ENCODE data around the gene RMRP.

The RMRP gene

DNA sequence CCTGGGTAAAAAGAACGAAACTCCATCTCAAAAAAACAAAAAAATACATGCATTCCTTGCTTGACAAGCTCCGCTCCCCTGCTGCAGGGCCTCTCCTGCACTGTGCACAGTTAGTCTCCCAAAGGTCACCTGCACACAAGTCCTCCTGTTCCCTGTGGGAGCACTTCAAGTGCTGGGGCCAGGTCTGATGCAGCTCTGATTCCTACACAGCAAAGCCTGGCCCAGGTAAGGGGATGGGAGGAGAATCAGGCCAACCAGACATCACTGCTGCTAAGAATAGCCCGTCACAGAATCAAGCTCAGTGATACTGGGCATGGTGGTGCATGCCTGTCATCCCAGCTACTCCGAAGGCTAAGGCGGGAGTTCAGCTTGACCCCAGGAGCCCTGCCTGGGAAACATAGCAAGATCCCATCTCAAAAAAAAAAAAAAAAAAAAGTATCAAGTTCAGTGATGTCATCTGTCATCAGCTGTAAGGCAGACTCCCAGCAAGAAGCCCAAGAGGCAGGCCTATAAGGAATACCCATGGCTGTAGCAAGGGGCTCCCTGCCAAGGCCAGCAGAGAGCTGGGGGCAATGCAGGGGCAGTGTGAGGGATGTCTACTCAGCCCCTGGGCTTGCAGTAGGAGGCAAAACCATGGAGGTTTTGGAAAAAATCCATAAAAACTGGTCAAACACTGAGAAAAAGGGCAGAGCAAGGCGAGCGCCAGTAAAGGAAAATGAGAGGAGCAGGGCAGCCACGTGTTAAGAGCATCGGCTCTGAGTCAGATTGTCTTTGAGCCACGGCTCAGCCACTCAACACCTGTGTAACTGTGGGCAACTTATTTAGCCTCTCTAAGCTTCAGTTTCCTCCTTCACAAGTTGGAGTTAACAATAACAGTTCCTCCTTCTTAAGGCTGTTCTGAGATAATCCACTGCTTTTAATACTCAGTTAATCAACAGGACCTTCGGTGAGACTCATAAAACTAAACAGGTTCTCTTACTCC lies 28.7 kb upstream of the RMRP start:
- DNase-seq, result no peak

GRCh38 chr9:35685506-35685905 lies 27.7 kb upstream of the RMRP start:
- DNase-seq, result no peak

DNA sequence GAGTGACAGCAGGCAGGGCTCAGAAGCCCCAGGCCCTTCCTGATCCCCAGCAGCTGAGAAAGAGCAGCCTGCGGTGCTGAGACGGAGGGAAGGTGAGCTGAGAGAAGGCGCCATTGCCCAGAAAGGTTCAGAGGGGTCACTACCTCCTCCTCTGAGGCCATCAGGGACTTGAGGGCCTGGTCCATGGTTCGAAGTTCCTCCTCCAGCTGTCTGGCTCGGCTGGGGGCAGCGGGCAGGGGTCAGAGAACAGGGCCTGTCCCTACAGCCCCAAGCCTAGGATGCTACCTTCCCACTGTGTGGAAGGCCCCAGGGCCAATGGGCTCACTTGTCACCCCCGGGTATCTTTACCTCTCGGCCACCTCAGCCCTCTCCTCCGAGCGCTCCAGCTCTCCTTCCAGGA lies 27.1 kb upstream of the RMRP start:
- no peak for DNase-seq

GRCh38 chr9:35683323-35683722 lies 25.5 kb upstream of the RMRP start:
- no peak for DNase-seq

DNA sequence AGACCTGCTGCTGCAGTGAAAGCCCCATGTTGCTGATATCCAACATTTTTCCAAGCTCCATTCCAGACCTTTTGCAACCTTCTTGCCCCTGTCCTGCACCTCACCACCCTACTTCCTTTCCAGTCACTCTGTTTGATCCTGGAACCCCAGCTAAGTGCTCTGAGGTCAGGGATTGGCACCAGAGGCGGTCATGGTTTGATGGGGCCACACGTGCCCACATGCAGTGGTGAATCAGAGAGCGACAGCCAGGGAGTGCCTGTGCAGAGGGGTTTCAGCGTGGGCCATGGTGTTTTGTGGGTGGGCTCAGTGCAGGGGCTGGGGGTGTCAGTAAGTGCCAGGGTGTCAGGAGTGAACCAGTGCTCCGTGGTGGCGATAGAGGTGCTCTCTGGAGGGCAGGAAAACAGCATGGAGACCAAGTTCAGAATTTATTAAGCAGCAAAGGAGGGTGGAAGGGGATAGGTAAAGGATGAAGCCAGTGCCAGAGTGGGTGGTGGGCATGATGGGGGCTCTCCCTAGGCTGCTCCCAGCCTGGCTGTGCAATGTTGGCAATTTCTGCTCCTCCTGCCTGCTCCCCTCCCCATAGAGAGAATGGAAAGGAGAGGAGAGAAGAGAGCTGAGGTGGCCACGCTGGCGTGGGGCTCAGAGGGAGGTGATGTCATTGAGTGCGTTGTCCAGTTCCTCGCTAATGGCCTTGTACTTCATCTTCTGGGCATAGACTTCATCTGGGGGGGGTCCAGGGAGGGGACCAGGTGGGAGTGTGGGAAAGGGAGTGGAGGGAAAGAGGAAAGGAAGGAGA lies 24.9 kb upstream of the RMRP start:
- no peak for DNase-seq

- no peak for DNase-seq
Measured at GRCh38 chr9:35682051-35682450, 24.2 kb upstream of the RMRP start.

- no peak for DNase-seq
Measured at GRCh38 chr9:35681341-35682002, 23.7 kb upstream of the RMRP start.

DNA sequence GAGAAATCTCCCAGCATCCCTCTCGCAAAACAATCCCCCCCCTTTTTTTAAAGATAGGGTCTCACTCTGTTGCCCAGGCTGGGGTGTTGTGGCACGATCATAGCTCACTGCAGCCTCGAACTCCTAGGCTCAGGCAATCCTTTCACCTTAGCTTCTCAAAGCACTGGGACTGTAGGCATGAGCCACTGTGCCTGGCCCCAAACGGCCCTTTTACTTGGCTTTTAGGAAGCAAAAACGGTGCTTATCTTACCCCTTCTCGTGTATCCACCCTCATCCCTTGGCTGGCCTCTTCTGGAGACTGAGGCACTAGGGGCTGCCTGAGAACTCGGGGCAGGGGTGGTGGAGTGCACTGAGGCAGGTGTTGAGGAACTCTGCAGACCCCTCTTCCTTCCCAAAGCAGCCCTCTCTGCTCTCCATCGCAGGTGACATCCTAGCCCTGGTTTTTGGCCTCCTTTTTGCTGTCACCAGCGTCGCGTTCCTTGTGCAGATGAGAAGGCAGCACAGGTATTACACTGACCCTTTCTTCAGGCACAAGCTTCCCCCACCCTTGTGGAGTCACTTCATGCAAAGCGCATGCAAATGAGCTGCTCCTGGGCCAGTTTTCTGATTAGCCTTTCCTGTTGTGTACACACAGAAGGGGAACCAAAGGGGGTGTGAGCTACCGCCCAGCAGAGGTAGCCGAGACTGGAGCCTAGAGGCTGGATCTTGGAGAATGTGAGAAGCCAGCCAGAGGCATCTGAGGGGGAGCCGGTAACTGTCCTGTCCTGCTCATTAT lies 22.7 kb upstream of the RMRP start:
- no peak for DNase-seq

GRCh38 chr9:35679766-35680330 lies 22.0 kb upstream of the RMRP start:
- no peak for DNase-seq

DNA sequence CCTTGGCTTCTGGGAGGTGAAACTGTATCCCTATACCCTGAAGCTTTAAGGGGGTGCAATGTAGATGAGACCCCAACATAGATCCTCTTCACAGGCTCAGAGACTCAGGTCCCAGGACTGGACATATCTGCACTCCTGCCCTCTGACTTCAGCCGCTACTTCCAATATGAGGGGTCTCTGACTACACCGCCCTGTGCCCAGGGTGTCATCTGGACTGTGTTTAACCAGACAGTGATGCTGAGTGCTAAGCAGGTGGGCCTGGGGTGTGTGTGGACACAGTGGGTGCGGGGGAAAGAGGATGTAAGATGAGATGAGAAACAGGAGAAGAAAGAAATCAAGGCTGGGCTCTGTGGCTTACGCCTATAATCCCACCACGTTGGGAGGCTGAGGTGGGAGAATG lies 21.3 kb upstream of the RMRP start:
- no peak for DNase-seq

- DNase-seq, result no peak
Measured at GRCh38 chr9:35675732-35676392, 18.0 kb upstream of the RMRP start.

DNA sequence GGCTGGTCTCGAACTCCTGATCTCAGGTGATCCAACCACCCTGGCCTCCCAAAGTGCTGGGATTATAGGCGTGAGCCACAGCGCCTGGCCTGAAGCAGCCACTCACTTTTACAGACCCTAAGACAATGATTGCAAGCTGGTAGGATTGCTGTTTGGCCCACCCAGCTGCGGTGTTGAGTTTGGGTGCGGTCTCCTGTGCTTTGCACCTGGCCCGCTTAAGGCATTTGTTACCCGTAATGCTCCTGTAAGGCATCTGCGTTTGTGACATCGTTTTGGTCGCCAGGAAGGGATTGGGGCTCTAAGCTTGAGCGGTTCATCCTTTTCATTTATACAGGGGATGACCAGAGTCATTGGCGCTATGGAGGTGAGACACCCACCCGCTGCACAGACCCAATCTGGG lies 17.4 kb upstream of the RMRP start:
- no peak for DNase-seq

GRCh38 chr9:35674025-35674361 lies 16.2 kb upstream of the RMRP start:
- DNase-seq, result no peak

DNA sequence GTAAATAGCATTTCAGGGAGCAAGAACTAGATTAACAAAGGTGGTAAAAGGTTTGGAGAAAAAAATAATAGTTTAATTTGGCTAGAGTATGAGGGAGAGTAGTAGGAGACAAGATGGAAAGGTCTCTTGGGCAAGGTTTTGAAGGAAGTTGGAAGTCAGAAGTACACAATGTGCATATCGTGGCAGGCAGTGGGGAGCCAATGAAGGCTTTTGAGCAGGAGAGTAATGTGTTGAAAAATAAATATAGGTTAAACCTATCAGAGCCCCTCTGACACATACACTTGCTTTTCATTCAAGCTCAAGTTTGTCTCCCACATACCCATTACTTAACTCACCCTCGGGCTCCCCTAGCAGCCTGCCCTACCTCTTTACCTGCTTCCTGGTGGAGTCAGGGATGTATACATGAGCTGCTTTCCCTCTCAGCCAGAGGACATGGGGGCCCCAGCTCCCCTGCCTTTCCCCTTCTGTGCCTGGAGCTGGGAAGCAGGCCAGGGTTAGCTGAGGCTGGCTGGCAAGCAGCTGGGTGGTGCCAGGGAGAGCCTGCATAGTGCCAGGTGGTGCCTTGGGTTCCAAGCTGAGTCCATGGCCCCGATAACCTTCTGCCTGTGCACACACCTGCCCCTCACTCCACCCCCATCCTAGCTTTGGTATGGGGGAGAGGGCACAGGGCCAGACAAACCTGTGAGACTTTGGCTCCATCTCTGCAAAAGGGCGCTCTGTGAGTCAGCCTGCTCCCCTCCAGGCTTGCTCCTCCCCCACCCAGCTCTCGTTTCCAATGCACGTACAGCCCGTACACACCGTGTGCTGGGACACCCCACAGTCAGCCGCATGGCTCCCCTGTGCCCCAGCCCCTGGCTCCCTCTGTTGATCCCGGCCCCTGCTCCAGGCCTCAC lies 15.6 kb upstream of the RMRP start, which contains the start of gene CA9:
TSS of gene CA9 (plus strand) at position 797 of the 893 bp plus-strand sequence. CDS start at position 829, 32 bp downstream.
- no peak for DNase-seq

DNA sequence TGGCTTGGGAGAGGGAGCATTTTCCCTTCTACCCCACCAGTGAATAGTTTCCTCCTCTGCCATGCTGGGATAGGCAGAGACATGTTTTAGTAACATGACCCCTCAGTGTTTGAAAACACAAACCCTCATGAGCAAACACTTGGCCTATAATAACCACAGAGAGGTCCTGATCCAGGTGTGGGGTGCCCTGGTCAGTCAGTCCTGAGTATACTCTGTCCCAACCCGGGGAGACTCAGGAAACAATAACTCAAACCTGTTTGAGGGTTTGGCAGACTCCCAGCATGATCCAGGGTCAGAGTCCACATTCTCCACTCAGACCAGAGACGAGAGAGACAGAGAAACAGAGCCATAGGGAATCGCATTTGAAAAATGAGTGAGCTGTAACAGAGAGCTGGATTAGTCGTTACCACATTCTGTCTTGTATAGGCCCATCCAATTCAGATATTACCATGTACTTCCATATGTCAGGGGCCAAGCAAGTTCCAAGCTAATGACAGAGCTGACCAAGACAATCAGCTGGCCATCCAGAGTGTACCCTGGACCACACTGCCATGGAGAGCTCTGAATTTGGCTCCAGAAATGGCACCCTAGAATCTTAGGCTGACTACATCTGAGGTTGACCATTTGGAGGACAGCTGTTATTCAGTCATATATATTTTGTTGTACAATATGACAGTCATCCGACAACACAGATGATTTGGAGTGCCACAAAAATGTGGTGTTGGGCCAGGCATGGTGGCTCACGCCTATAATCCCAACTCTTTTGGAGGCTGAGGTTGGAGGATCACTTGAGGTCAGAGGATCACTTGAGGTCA lies 11.7 kb upstream of the RMRP start:
- no peak for DNase-seq

- no peak for DNase-seq
Measured at GRCh38 chr9:35667939-35668338, 10.1 kb upstream of the RMRP start.

DNA sequence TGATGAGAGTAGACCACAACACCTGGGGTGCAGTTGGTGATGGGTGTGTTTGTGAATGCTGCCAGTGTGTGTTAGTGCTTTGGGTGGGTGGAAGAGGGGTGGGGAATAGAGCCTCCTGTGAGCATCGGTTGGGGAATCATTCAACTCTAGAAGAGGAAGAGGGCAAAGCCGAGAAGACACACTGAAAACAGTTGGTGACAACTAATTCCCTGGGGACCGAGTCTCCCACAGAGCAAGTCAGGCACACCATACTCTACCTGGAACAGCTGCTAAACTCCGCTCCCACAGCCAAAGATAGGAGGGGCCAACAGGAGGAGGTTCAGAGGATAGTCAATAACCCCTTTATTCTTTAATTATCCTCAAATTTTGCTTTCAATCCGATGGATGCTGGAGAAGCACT lies 8.7 kb upstream of the RMRP start:
- DNase-seq, result no peak

GRCh38 chr9:35666045-35666444 lies 8.2 kb upstream of the RMRP start:
- no peak for DNase-seq

DNA sequence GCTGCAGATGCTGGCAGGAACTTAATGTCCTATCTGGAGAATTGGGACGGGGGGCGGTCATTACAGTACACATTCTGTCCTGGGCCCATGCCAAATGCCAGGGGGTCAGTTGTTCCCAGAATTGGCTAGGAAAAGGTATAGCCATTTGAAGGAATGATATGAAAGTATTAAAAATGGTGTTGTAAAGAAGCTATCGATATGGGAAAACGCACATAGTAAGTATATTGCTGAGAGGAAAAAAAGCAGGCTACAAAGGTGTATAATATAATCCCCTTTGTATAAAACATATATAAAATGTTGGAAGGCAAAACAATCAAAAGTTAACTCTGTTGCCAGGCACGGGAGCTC lies 7.6 kb upstream of the RMRP start:
- DNase-seq, result no peak

Data from Kasumi-1 (cell line).